AG04450 (cell line): ENCODE results near the gene INA. TPM values are rescaled to one million over a fixed set of nuclear protein-coding genes. Genes with fewer than 3 reads are reported as not detected.

Experiments used
- CTCF ChIA-PET: fragments of 300-600, 350-600 bp; formaldehyde crosslinking; extraction: SDS; loops from one replicate; lab custom pipeline; 2022; ENCODE audit warnings: antibody characterized with exemption, inconsistent platforms; lab: Charles Lee
- POLR2A ChIA-PET: fragments of 350-600 bp; formaldehyde crosslinking; extraction: SDS; loops from one replicate; lab custom pipeline; 2021; ENCODE audit warnings: antibody characterized with exemption, inconsistent platforms; lab: Yijun Ruan, JAX
- DNase-seq: peaks from one replicate; pipeline ENCODE4 v3.0.0-alpha.2; 2011; ENCODE audit warnings: low read depth, low spot score
- H3K27ac ChIP-seq: one replicate; pipeline ENCODE4 v1.5.1; 2012; ENCODE audit warnings: low read depth, low read length, control low read depth
- H3K27me3 ChIP-seq: one replicate; pipeline ENCODE4 v1.6.0; 2012; ENCODE audit warnings: low read length; ENCODE audit not compliant: control insufficient read depth, insufficient read depth
- H3K4me3 ChIP-seq: 2 replicates; pipeline ENCODE4 v1.5.1; 2011; ENCODE audit warnings: mild to moderate bottlenecking, low read depth, low read length, control low read depth
- H3K9me3 ChIP-seq: 2 replicates; pipeline ENCODE4 v1.5.1; 2012; ENCODE audit warnings: low read length; ENCODE audit not compliant: control insufficient read depth, insufficient read depth
- CTCF ChIP-seq: IDR thresholded peaks from 2 replicates; pipeline ENCODE4 v1.5.1; 2011; ENCODE audit warnings: low read depth, low read length, control low read depth, inconsistent platforms
- polyA plus RNA-seq: library from polyadenylated mRNA; depleted of rRNA; stranded (reverse); fragments of >200 nt; gene quantifications from 2 replicates; pipeline ENCODE4 v1.2.3, GENCODE V29; 2011

The INA gene
- polyA plus RNA-seq, 1 experiment: 6.6 TPM

GRCh38 chr10:103232772-103233488 lies 44.0 kb upstream of the INA start:
- no peak overlapping the region for H3K4me3 ChIP-seq
- H3K9me3 ChIP-seq: no peaks in the 10 kb centered on the region
- POLR2A ChIA-PET: interaction anchor here (1.2 to 1.6 kb wide), 2 partner anchors 40 to 88 kb away, joined by 3 read pairs; no protein-coding TSS in a partner anchor
- CTCF ChIA-PET: interaction anchor here (0.8 to 1.2 kb wide), 2 partner anchors 11 to 106 kb away, joined by 3 to 4 read pairs; no protein-coding TSS in a partner anchor
- TF ChIP-seq CTCF: no peak
- H3K27me3 ChIP-seq: no peaks in the 10 kb centered on the region
- peak overlapping the region; percentile 47 for H3K27ac ChIP-seq
- peak; percentile 55 for DNase-seq

- Histone ChIP-seq H3K9me3 (no peaks in the 10 kb centered on the region), H3K27me3 (no peaks in the 10 kb centered on the region), H3K4me3 (no peak overlapping the region), H3K27ac (no peak overlapping the region)
- TF ChIP-seq CTCF: no peak
- DNase-seq: no peak
- POLR2A ChIA-PET: no interaction called here
- CTCF ChIA-PET: interaction anchor here (2.8 kb wide), 1 partner anchor 9 kb away, joined by 14 read pairs; the partner anchor contains the start of gene RPEL1
Observed at GRCh38 chr10:103235775-103236174, 41.2 kb upstream of the INA start.

- ChIA-PET POLR2A (interaction anchor here (0.5 to 2.3 kb wide), 7 partner anchors 7 to 1336 kb away, joined by 3 to 12 read pairs (median 3); partner anchors contain the start of gene NT5C2), CTCF (interaction anchor here (0.5 to 1.8 kb wide), 26 partner anchors 8 to 337 kb away, joined by 3 to 20 read pairs (median 4); partner anchors contain the start of genes CNNM2 and NT5C2)
- Histone ChIP-seq H3K27me3 (no peaks in the 10 kb centered on the region), H3K27ac (no peak overlapping the region), H3K9me3 (no peaks in the 10 kb centered on the region), H3K4me3 (no peak overlapping the region)
- peak; percentile 56 for TF ChIP-seq CTCF
- peak; percentile 15 for DNase-seq
Observed at GRCh38 chr10:103238506-103239252, 38.3 kb upstream of the INA start.

- Histone ChIP-seq H3K9me3 (no peaks in the 10 kb centered on the region), H3K27ac (peak overlapping the region; percentile 31), H3K4me3 (no peak overlapping the region), H3K27me3 (no peaks in the 10 kb centered on the region)
- no peak for DNase-seq
- CTCF ChIA-PET: interaction anchor here (1.8 kb wide), 1 partner anchor 324 kb away, joined by 7 read pairs; the partner anchor contains the start of gene CNNM2
- TF ChIP-seq CTCF: no peak
- POLR2A ChIA-PET: interaction anchor here (0.6 kb wide), 1 partner anchor 47 kb away, joined by 7 read pairs; no protein-coding TSS in a partner anchor
Observed at GRCh38 chr10:103241262-103242011, 35.5 kb upstream of the INA start.
